Activated gamma-delta T cell treated with anti-CD3 and anti-CD28 coated beads, Interleukin-2, amount 50 U/mL, for 16 hours (primary cell): Measurements from ENCODE around the gene TYRO3.
"Not testable (repeated sequence)": the region's sequence is repeated elsewhere in the genome, so short reads cannot be mapped to it uniquely, and the experiment has no call there.

Experiments used
- DNase-seq: peaks from one replicate; pipeline ENCODE4 v3.0.0-alpha.2; 2020; ENCODE audit warnings: low read depth

TYRO3 gene

GRCh38 chr15:41554343-41554742 lies 4.7 kb upstream of the TYRO3 start:
- no peak for DNase-seq

GRCh38 chr15:41554915-41555314 lies 4.1 kb upstream of the TYRO3 start:
- no peak for DNase-seq

- DNase-seq = no peak
These were observed 2.3 kb upstream of the TYRO3 start for GRCh38 chr15:41556677-41557076.

GRCh38 chr15:41557673-41558399 lies 1.2 kb upstream of the TYRO3 start:
- peak; percentile 56 for DNase-seq

GRCh38 chr15:41559239-41559782 lies 299 bp downstream of the TYRO3 start:
- no peak for DNase-seq

GRCh38 chr15:41560572-41560874 lies 1.5 kb downstream of the TYRO3 start:
- no peak for DNase-seq

GRCh38 chr15:41561104-41561776 lies 2.2 kb downstream of the TYRO3 start:
- no peak for DNase-seq

- no peak for DNase-seq
These were observed 2.7 kb downstream of the TYRO3 start for GRCh38 chr15:41561777-41562145.

- DNase-seq = no peak
These were observed 3.2 kb downstream of the TYRO3 start for GRCh38 chr15:41562244-41562643.

GRCh38 chr15:41562784-41563198 lies 3.8 kb downstream of the TYRO3 start:
- DNase-seq = no peak

- DNase-seq = no peak
These were observed 5.4 kb downstream of the TYRO3 start for GRCh38 chr15:41564286-41564959.

GRCh38 chr15:41564960-41565502 lies 6.0 kb downstream of the TYRO3 start:
- no peak for DNase-seq

- DNase-seq = no peak
These were observed 6.7 kb downstream of the TYRO3 start for GRCh38 chr15:41565702-41566101.

GRCh38 chr15:41566121-41566885 lies 7.3 kb downstream of the TYRO3 start:
- DNase-seq = no peak

GRCh38 chr15:41567261-41567660 lies 8.2 kb downstream of the TYRO3 start:
- no peak for DNase-seq

- no peak for DNase-seq
These were observed 8.8 kb downstream of the TYRO3 start for GRCh38 chr15:41567862-41568261.

- DNase-seq = no peak
These were observed 9.5 kb downstream of the TYRO3 start for GRCh38 chr15:41568350-41569017.

- not testable (repeated sequence) for DNase-seq
These were observed 10.2 kb downstream of the TYRO3 start for GRCh38 chr15:41569232-41569631.

GRCh38 chr15:41570764-41571163 lies 11.8 kb downstream of the TYRO3 start:
- DNase-seq = no peak

- DNase-seq = no peak
These were observed 12.9 kb downstream of the TYRO3 start for GRCh38 chr15:41571948-41572347.

GRCh38 chr15:41572866-41573265 lies 13.9 kb downstream of the TYRO3 start:
- no peak for DNase-seq

GRCh38 chr15:41573396-41573795 lies 14.4 kb downstream of the TYRO3 start:
- DNase-seq = no peak
